ENCODE data around the gene NVL.

The NVL gene

GRCh38 chr1:224192082-224192788 lies 137.7 kb downstream of the NVL start:
- no peak for DNase-seq

GRCh38 chr1:224189561-224189960 lies 140.4 kb downstream of the NVL start:
- no peak for DNase-seq

- no peak for DNase-seq
These were observed 141.7 kb downstream of the NVL start for GRCh38 chr1:224188286-224188685.

- DNase-seq, result no peak
These were observed 144.8 kb downstream of the NVL start for GRCh38 chr1:224185208-224185607.

GRCh38 chr1:224183591-224184312 lies 146.2 kb downstream of the NVL start:
- DNase-seq, result no peak

- peak; percentile 59 for DNase-seq
These were observed 146.9 kb downstream of the NVL start, which contains the start of gene DEGS1 for GRCh38 chr1:224182866-224183590. Gene DEGS1, plus strand, starts transcription at chr1:224183240. Its CDS starts 97 bp downstream, at chr1:224183337.

- DNase-seq, result no peak
These were observed 147.7 kb downstream of the NVL start for GRCh38 chr1:224182057-224182865.

GRCh38 chr1:224181453-224181810 lies 148.5 kb downstream of the NVL start:
- DNase-seq, result no peak

- no peak for DNase-seq
These were observed 149.1 kb downstream of the NVL start for GRCh38 chr1:224180783-224181452.

- DNase-seq, result no peak
These were observed 151.1 kb downstream of the NVL start for GRCh38 chr1:224178894-224179293.

GRCh38 chr1:224177356-224177999 lies 152.5 kb downstream of the NVL start:
- no peak for DNase-seq
